H1 (cell line): ENCODE results near the gene JAG1.

Source experiments
- CEBPB ChIP-seq: IDR thresholded peaks from 2 replicates; pipeline ENCODE4 v1.6.1; 2012; ENCODE audit warnings: low read depth, low read length
- CREB1 ChIP-seq: IDR thresholded peaks from 2 replicates; pipeline ENCODE4 v1.6.1; 2012; ENCODE audit warnings: inconsistent platforms
- EP300 ChIP-seq, 2 experiments: IDR thresholded peaks; 1 replicate in 1 of 2; 2 replicates in 1 of 2; pipeline ENCODE4 v1.6.1; 2011 to 2012; ENCODE audit warnings: low read depth in 2 of 2, low read length in 2 of 2, mild to moderate bottlenecking in 2 of 2, borderline replicate concordance in 1 of 2, inconsistent platforms in 1 of 2, moderate library complexity in 1 of 2
- EZH2 ChIP-seq: fragments of 200-600 bp; sonication (generic); IDR thresholded peaks from 2 replicates; pipeline ENCODE4 v1.7.1; 2012; ENCODE audit warnings: low read depth, mild to moderate bottlenecking, moderate library complexity, low read length, inconsistent platforms; ENCODE audit not compliant: severe bottlenecking
- FOSL1 ChIP-seq: IDR thresholded peaks from 2 replicates; pipeline ENCODE4 v1.6.1; 2011; ENCODE audit warnings: mild to moderate bottlenecking, low read depth, low read length, moderate library complexity; ENCODE audit not compliant: insufficient read depth
- PHF8 ChIP-seq: fragments of 200-600 bp; sonication (generic); conservative IDR thresholded peaks from 2 replicates; pipeline ENCODE4 v1.7.1; 2012; ENCODE audit warnings: low read depth, mild to moderate bottlenecking, inconsistent platforms, low read length, moderate library complexity
- POLR2A ChIP-seq, 2 experiments: IDR thresholded peaks; 1 replicate in 1 of 2; 2 replicates in 1 of 2; pipeline ENCODE4 v1.6.1; 2011; ENCODE audit warnings: low read depth in 2 of 2, low read length in 2 of 2, mild to moderate bottlenecking in 2 of 2; ENCODE audit errors: control extremely low read depth in 1 of 2
- TF ChIP-seq, protein P1 (sequence below), 3 experiments: IDR thresholded peaks; 1 replicate in 2 of 3; 2 replicates in 1 of 3; pipeline versions ENCODE4 v1.5.1 to v1.6.1; 2011; ENCODE audit warnings: low read length in 3 of 3, mild to moderate bottlenecking in 3 of 3, inconsistent platforms in 2 of 3, low read depth in 1 of 3, moderate library complexity in 1 of 3; ENCODE audit not compliant: insufficient read depth in 1 of 3; ENCODE audit errors: control extremely low read depth in 1 of 3

DNA sequence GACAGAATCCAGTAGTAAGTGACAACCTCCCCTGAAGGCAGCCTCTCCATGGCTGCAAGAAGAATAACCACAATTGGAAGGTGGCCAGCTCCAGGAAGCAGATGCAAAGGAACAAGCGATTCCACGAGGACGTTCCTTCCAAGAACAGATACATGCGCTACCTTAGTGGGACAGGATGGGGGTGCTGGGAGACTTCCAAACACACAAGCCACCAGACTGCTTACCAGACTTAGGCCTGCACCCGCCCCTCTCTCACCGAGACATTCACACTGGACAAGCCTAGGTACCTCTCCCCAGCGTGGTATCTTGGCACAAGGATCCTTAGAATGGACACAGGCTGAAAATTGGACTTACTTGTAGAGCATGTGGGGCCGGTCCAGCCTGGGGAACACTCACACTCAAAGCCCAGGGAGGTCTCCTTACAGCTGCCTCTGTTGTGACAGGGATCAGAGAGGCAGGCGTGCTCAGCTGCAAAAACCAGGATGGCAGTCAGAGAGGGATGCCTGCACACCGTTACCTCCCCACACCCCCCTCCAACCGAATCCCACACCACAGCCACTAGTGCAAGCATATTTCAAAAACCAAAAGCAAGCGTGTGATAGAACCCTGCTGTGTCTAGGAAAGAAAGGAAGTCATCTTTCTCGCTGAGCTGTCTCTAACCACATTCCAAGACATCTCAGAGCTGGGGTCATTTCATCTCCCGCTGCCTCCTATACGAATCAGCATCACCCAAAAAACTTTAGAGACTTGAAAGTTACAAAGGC is 22.4 kb downstream of the JAG1 start:
- TF ChIP-seq, protein P1, sequence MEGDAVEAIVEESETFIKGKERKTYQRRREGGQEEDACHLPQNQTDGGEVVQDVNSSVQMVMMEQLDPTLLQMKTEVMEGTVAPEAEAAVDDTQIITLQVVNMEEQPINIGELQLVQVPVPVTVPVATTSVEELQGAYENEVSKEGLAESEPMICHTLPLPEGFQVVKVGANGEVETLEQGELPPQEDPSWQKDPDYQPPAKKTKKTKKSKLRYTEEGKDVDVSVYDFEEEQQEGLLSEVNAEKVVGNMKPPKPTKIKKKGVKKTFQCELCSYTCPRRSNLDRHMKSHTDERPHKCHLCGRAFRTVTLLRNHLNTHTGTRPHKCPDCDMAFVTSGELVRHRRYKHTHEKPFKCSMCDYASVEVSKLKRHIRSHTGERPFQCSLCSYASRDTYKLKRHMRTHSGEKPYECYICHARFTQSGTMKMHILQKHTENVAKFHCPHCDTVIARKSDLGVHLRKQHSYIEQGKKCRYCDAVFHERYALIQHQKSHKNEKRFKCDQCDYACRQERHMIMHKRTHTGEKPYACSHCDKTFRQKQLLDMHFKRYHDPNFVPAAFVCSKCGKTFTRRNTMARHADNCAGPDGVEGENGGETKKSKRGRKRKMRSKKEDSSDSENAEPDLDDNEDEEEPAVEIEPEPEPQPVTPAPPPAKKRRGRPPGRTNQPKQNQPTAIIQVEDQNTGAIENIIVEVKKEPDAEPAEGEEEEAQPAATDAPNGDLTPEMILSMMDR (IDR thresholded peaks at IDR 0.05; ENCODE audit: control extremely low read depth in 1 of 3, insufficient read depth in 1 of 3, low read depth in 1 of 3, low read length in 3 of 3), result peak in 1 of 3 experiments; percentile 18; a peak in 1 of 4 replicates
- TF ChIP-seq FOSL1, result no peak
- no peak for TF ChIP-seq EZH2
- TF ChIP-seq POLR2A (IDR thresholded peaks at IDR 0.05; ENCODE audit: control extremely low read depth in 1 of 2, low read depth in 2 of 2, low read length in 2 of 2), result no peak
- no peak for TF ChIP-seq EP300 (IDR thresholded peaks at IDR 0.05; ENCODE audit: borderline replicate concordance in 1 of 2, low read depth in 2 of 2, low read length in 2 of 2)
- no peak for TF ChIP-seq PHF8
- no peak for TF ChIP-seq CREB1
- TF ChIP-seq CEBPB, result no peak
